Sigmoid colon (tissue), 7 donors: ENCODE data around the gene POLR2A. TPM values are rescaled to one million over a fixed set of nuclear protein-coding genes. Genes with fewer than 3 reads are reported as not detected.

ENCODE experiments used
- DNase-seq: peaks from one replicate; pipeline ENCODE4 v3.0.0-alpha.2; 2019
- H3K27ac ChIP-seq, 4 donors: fragments of 200-600 bp; sonication (generic); one replicate each; pipeline ENCODE4 v1.5.1; 2016 to 2019; ENCODE audit warnings: mild to moderate bottlenecking in 1 of 4
- H3K27me3 ChIP-seq, 3 donors: fragments of 200-600 bp; sonication (generic); one replicate each; pipeline ENCODE4 v1.5.1; 2019; ENCODE audit warnings: mild to moderate bottlenecking in 1 of 3
- H3K36me3 ChIP-seq, 4 donors: fragments of 200-600 bp; sonication (generic); one replicate each; pipeline ENCODE4 v1.5.1; 2016 to 2019
- H3K4me1 ChIP-seq, 4 donors: fragments of 200-600 bp; sonication (generic); one replicate each; pipeline ENCODE4 v1.5.1; 2017 to 2019
- H3K4me3 ChIP-seq, 4 donors: fragments of 200-600 bp; sonication (generic); one replicate each; pipeline ENCODE4 v1.5.1; 2017 to 2019; ENCODE audit warnings: mild to moderate bottlenecking in 2 of 4, moderate library complexity in 1 of 4
- H3K9me3 ChIP-seq, 4 donors: fragments of 200-600 bp in 3 of 4; sonication (generic) in 3 of 4; one replicate each; pipeline versions ENCODE4 v1.5.1 to v1.6.1; 2013 to 2019
- EP300 ChIP-seq, 4 donors: sonication (generic); formaldehyde crosslinking; IDR thresholded peaks; one replicate each; pipeline ENCODE4 v1.6.1; 2017; ENCODE audit warnings: antibody characterized with exemption in 4 of 4
- POLR2A ChIP-seq, 2 donors: fragments of 450-650 bp; IDR thresholded peaks; one replicate each; pipeline ENCODE4 v1.6.1; 2016; ENCODE audit warnings: antibody characterized with exemption in 2 of 2, mild to moderate bottlenecking in 2 of 2, moderate library complexity in 2 of 2
- POLR2AphosphoS5 ChIP-seq, 4 donors: sonication (generic); formaldehyde crosslinking; IDR thresholded peaks; one replicate each; pipeline ENCODE4 v1.6.1; 2017; ENCODE audit warnings: antibody characterized with exemption in 4 of 4
- WGBS, 2 donors: extraction: QIAGEN DNeasy Blood & Tissue Kit; methylation state at CpG; one replicate each; pipeline ENCODE4 v1.1.7; 2013; 5-methylcytosine and 5-hydroxymethylcytosine counted together
- intact Hi-C: fragments of 100-400 bp; cut with DNase I; formaldehyde crosslinking; loops from one replicate; pipeline ENCODE4 v1.15.1; 2023
- polyA plus RNA-seq, 3 donors: library from polyadenylated mRNA; stranded (reverse); fragments of 200-250 nt; gene quantifications; one replicate each; pipeline ENCODE4 v1.2.3, GENCODE V29; 2013
- total RNA-seq, 4 donors: library from RNA; depleted of rRNA; stranded (reverse); fragments of >200 nt; gene quantifications; one replicate each; pipeline ENCODE4 v1.1.0, GENCODE V29; 2016
- TF ChIP-seq, protein P1 (sequence below), 4 experiments: fragments of 450-650 bp in 3 of 4; fragments of 200-600 bp in 1 of 4; IDR thresholded peaks; one replicate each; pipeline ENCODE4 v1.5.1; 2016 to 2019; ENCODE audit warnings: antibody characterized with exemption in 4 of 4, mild to moderate bottlenecking in 3 of 4, moderate library complexity in 2 of 4
- donor health status: healthy with polysubstance abuse.
- donor health status: Bipolar disorder and iron deficiency.
- donor health status: healthy.

The POLR2A gene
- total and polyA plus RNA-seq, 7 donors: 7.2 to 51.1 (median 31.4) TPM

DNA sequence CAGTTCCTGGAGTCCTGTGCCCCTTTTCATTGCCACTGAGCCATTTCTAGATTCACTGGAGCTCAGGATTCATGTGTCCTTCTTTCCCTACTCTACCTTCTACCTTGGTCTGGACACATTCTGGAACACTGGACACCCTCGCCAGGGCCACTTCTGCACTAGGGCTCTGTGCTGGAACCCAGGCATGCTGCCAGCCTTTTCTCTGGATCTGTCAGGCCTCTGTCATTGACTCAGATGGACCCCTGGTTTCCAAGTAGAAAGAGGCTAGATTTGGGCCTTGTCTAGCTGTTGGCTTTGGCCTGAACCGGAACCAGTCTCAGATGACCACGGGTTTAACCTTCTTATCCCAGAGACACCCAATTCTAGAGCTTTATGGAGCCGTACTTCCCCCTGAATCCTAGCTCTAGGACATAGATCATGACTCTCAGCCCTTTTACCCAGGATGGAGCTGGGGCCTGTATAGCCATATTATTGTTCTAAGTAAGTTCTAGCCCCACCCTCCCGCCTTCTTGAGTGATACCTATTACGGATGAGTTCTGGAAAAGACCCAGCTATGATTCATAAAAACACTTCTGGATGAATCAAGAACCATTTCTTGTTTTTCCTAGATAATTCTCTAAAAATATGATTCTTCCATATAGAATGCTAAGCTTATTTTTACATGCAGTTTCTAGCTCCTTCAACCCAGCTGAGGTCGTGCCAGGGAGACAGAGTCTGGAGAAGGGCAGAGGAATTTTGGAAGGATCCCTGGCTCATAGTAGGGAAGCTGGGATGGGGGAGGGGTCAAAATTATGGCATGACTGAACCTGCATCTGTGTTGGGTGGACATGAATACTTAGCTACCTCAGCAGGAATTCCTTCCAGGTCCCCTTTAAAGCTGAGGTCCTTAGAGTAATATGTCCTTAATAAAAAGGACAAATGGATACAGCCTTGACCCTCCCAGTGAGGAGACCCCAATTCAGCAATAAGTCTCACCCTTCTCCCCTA, 40.4 kb upstream of the POLR2A start:
- peaks cover 34 to 81% (median 63%) of the 10 kb centered on the region in 3 donors for H3K27me3 ChIP-seq
- intact Hi-C loops: no loop called here

DNA sequence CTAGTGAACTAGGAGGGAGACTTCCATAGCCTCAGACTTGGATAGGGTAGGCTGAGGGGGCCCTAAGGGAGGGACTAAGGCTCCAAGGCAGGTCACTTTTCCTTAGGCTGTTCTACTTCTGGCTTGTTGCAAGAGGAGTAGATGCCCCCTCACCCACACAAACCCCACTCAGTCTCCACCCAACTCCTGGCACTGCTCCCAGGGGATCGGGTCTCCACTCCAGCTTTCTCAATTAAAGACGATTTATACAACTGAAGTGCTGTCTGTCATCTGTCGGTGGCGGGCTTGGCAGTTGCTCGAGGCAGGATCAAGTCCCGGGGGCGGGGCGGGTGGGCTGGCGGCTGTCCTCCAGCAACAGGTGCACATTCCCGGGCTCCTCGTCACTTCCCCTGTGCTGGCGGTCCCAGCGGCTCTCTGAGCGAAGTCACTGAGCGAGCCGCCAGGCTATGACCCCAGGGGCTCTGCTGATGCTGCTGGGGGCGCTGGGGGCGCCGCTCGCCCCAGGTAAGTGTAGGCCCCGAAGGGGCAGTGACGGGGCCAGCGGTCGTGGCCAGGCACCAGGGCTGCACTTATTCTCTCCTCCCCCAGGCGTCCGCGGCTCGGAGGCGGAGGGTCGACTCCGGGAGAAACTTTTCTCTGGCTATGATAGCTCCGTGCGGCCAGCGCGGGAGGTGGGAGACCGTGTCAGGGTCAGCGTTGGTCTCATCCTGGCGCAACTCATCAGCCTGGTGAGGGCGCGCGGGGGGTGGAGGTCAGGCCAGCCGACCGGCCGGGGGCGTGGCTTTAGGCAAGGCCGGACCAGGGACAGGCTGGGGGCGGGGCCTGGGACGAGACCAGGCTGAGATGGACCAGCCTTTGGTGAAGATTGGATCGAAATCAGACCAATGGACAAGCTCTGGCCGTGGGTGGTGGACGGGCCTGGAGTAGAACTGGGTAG, 39.2 kb upstream of the POLR2A start, which contains the start of gene CHRNB1:
Gene CHRNB1, plus strand, starts transcription at position 380 of the 937 bp plus-strand sequence. Its CDS starts 67 bp downstream, at position 447.
- H3K4me1 ChIP-seq: peaks cover 0 to 31% (median 22%) of the 10 kb centered on the region in 4 donors
- H3K27ac ChIP-seq: no peak within 1 kb of the TSS
- 7 to 19% methylated on average over 51 of the region's 51 CpGs for WGBS, 2 donors
- intact Hi-C loops: no loop called here
- H3K4me3 ChIP-seq: peak within 1 kb of the TSS in 3 of 4 donors; percentile 18 to 42 (median 34)
- peak; percentile 77 for DNase-seq
- H3K27me3 ChIP-seq: peaks cover 23 to 70% (median 51%) of the 10 kb centered on the region in 3 donors
- H3K36me3 ChIP-seq: no peaks in the 10 kb centered on the region
- TF ChIP-seq POLR2AphosphoS5 (IDR thresholded peaks at IDR 0.05) (no peak), POLR2A (IDR thresholded peaks at IDR 0.05) (no peak), EP300 (IDR thresholded peaks at IDR 0.05) (no peak)
- TF ChIP-seq, protein P1, sequence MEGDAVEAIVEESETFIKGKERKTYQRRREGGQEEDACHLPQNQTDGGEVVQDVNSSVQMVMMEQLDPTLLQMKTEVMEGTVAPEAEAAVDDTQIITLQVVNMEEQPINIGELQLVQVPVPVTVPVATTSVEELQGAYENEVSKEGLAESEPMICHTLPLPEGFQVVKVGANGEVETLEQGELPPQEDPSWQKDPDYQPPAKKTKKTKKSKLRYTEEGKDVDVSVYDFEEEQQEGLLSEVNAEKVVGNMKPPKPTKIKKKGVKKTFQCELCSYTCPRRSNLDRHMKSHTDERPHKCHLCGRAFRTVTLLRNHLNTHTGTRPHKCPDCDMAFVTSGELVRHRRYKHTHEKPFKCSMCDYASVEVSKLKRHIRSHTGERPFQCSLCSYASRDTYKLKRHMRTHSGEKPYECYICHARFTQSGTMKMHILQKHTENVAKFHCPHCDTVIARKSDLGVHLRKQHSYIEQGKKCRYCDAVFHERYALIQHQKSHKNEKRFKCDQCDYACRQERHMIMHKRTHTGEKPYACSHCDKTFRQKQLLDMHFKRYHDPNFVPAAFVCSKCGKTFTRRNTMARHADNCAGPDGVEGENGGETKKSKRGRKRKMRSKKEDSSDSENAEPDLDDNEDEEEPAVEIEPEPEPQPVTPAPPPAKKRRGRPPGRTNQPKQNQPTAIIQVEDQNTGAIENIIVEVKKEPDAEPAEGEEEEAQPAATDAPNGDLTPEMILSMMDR (IDR thresholded peaks at IDR 0.05): no peak
- H3K9me3 ChIP-seq: no peaks in the 10 kb centered on the region

More for the DNA sequence above, 40.4 kb upstream of the POLR2A start:
- H3K36me3 ChIP-seq: no peaks in the 10 kb centered on the region
- 79 to 86% methylated on average over 7 of the region's 7 CpGs for WGBS, 2 donors
- H3K27ac ChIP-seq: no peak overlapping the region
- no peak for DNase-seq
- TF ChIP-seq EP300 (IDR thresholded peaks at IDR 0.05): no peak
- TF ChIP-seq POLR2A (IDR thresholded peaks at IDR 0.05): no peak
- TF ChIP-seq, protein P1 (IDR thresholded peaks at IDR 0.05): no peak
- no peak for TF ChIP-seq POLR2AphosphoS5 (IDR thresholded peaks at IDR 0.05)
- H3K4me3 ChIP-seq: no peak overlapping the region
- H3K4me1 ChIP-seq: peaks cover 0 to 42% (median 30%) of the 10 kb centered on the region in 4 donors
- no peaks in the 10 kb centered on the region for H3K9me3 ChIP-seq

DNA sequence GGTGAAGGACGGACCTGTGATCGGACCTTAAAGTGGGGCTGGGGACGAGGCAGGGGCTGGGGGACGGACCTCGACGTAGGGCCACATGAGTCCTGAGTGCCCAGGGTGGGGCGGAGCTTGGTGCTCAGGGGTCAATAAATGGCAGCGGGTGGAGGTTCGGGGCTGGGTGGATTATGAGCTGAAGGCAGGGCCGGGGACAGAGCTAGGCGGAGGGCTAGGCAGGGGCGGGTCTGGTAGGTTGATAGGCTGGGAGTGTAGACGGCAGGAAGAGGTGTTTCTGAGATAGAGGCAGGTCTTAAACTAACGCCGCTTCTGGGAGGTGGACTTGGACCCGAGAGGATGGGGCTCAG, 38.6 kb upstream of the POLR2A start:
- H3K27ac ChIP-seq: no peak overlapping the region
- WGBS, 2 donors: 1 to 4% methylated on average over 16 of the region's 16 CpGs
- intact Hi-C loops: no loop called here
- peaks cover 16 to 66% (median 45%) of the 10 kb centered on the region in 3 donors for H3K27me3 ChIP-seq
- H3K9me3 ChIP-seq: no peaks in the 10 kb centered on the region
- no peak for TF ChIP-seq POLR2A (IDR thresholded peaks at IDR 0.05)
- DNase-seq: no peak
- no peaks in the 10 kb centered on the region for H3K36me3 ChIP-seq
- peak overlapping the region in 2 of 4 donors; percentile 34 to 42 for H3K4me3 ChIP-seq
- H3K4me1 ChIP-seq: peaks cover 0 to 25% (median 16%) of the 10 kb centered on the region in 4 donors

DNA sequence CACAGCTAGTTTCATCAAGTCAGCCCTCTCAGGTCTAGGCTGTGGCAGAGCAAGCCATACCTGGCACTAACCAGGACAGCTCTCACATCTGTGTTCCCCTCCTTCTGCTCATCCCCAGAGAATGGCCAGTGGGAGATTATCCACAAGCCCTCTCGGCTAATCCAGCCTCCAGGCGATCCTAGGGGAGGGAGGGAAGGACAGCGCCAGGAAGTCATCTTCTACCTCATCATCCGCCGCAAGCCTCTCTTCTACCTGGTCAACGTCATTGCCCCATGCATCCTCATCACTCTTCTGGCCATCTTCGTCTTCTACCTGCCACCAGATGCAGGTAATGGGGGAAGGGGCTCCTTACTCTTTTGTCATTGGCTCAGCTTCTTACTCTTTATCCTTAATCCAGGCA, 35.7 kb upstream of the POLR2A start:
- WGBS, 2 donors: 90 to 91% methylated on average over 7 of the region's 7 CpGs
- DNase-seq: no peak

More for the DNA sequence above, 35.7 kb upstream of the POLR2A start:
- peaks cover 13 to 52% (median 34%) of the 10 kb centered on the region in 3 donors for H3K27me3 ChIP-seq
- intact Hi-C loops: no loop called here
- no peak overlapping the region for H3K4me3 ChIP-seq
- H3K27ac ChIP-seq: no peak overlapping the region
- H3K4me1 ChIP-seq: peaks cover 0 to 20% (median 12%) of the 10 kb centered on the region in 4 donors
- no peaks in the 10 kb centered on the region for H3K36me3 ChIP-seq
- TF ChIP-seq POLR2AphosphoS5 (IDR thresholded peaks at IDR 0.05): no peak
- TF ChIP-seq, protein P1 (IDR thresholded peaks at IDR 0.05): no peak
- no peak for TF ChIP-seq POLR2A (IDR thresholded peaks at IDR 0.05)
- no peak for TF ChIP-seq EP300 (IDR thresholded peaks at IDR 0.05)
- H3K9me3 ChIP-seq: no peaks in the 10 kb centered on the region
